Measurements from ENCODE around the gene MS4A14. TPM values are rescaled to one million over a fixed set of nuclear protein-coding genes. Genes with fewer than 3 reads are reported as not detected.

Gene MS4A14
- total and polyA plus RNA-seq, 9 of the 15 experiments (the other 6 are each of a cell fraction or from before 2014, with no cell fraction given), result not detected

- no peak for TF ChIP-seq REST (IDR thresholded peaks at IDR 0.05; ENCODE audit: borderline replicate concordance)
- no peak for TF ChIP-seq REST (CRISPR knock-in tag; IDR thresholded peaks at IDR 0.05; ENCODE audit: low read depth)
- no peak for TF ChIP-seq IRF9 (tag; IDR thresholded peaks at IDR 0.05)
- TF ChIP-seq KDM1A (IDR thresholded peaks at IDR 0.05), result no peak
- TF ChIP-seq ZNF140 (CRISPR knock-in tag; IDR thresholded peaks at IDR 0.05), result no peak
Observed at GRCh38 chr11:60459345-60459744, 63.1 kb downstream of the MS4A14 start (continued).

Other genes with a start within 250 kb of the MS4A14 start
Only the 7 nearest of the 9 such genes appear.
- gene MS4A4A, start 115.8 kb upstream of the MS4A14 start, total RNA-seq (2014; rRNA removed), result 7.4 and 8.2 TPM in 2 replicates
- 10.0 and 10.1 TPM in 2 replicates for gene MS4A4A, start 115.8 kb upstream of the MS4A14 start, total RNA-seq (2014; rRNA removed; fragmentation: Illumina TruSeq; extraction: Trizol)
- 12.0 and 13.1 TPM in 2 replicates for gene MS4A4A, start 115.8 kb upstream of the MS4A14 start, total RNA-seq (2015; rRNA removed; fragmentation: Illumina TruSeq; extraction: Trizol)
- gene MS4A4A, start 115.8 kb upstream of the MS4A14 start, total RNA-seq (2021), result 10.7 and 11.2 TPM in 2 replicates
- 0.77 and 101 TPM in 2 replicates for gene MS4A4A, start 115.8 kb upstream of the MS4A14 start, polyA plus RNA-seq (2011; rRNA removed)
- gene MS4A4A, start 115.8 kb upstream of the MS4A14 start, polyA plus RNA-seq (2014; fragmentation: Illumina TruSeq; extraction: Trizol), result 8.6 and 9.3 TPM in 2 replicates
- 10 to 100 TPM; 40.0 to 41.4 TPM for gene MS4A4A, start 115.8 kb upstream of the MS4A14 start, polyA plus RNA-seq (2014; fragmentation: Nextera tagmentation; extraction: Ambion mirVana)
- 5.8 and 10.0 TPM in 2 replicates for gene MS4A4A, start 115.8 kb upstream of the MS4A14 start, polyA plus RNA-seq (2014; rRNA removed)
- not detected in 2 replicates for gene MS4A6E, start 69.2 kb upstream of the MS4A14 start, total RNA-seq (2014; rRNA removed)
- gene MS4A6E, start 69.2 kb upstream of the MS4A14 start, total RNA-seq (2014; rRNA removed; fragmentation: Illumina TruSeq; extraction: Trizol), result not detected in 2 replicates
- not detected in 2 replicates for gene MS4A6E, start 69.2 kb upstream of the MS4A14 start, total RNA-seq (2015; rRNA removed; fragmentation: Illumina TruSeq; extraction: Trizol)
- gene MS4A6E, start 69.2 kb upstream of the MS4A14 start, total RNA-seq (2021), result not detected in 2 replicates
- gene MS4A6E, start 69.2 kb upstream of the MS4A14 start, polyA plus RNA-seq (2011; rRNA removed), result 0.46 TPM in 1 of 2 replicates, not detected in the other
- gene MS4A6E, start 69.2 kb upstream of the MS4A14 start, polyA plus RNA-seq (2014; fragmentation: Illumina TruSeq; extraction: Trizol), result not detected in 2 replicates
- under 1 TPM; 0.13 to 0.15 TPM for gene MS4A6E, start 69.2 kb upstream of the MS4A14 start, polyA plus RNA-seq (2014; fragmentation: Nextera tagmentation; extraction: Ambion mirVana)
- not detected in 2 replicates for gene MS4A6E, start 69.2 kb upstream of the MS4A14 start, polyA plus RNA-seq (2014; rRNA removed)
- not detected in 2 replicates for gene MS4A7, start 17.9 kb upstream of the MS4A14 start, total RNA-seq (2014; rRNA removed)
- not detected in 2 replicates for gene MS4A7, start 17.9 kb upstream of the MS4A14 start, total RNA-seq (2014; rRNA removed; fragmentation: Illumina TruSeq; extraction: Trizol)
- gene MS4A7, start 17.9 kb upstream of the MS4A14 start, total RNA-seq (2015; rRNA removed; fragmentation: Illumina TruSeq; extraction: Trizol), result not detected in 2 replicates
- gene MS4A7, start 17.9 kb upstream of the MS4A14 start, total RNA-seq (2021), result 0.20 TPM in 1 of 2 replicates, not detected in the other
- not detected in 2 replicates for gene MS4A7, start 17.9 kb upstream of the MS4A14 start, polyA plus RNA-seq (2011; rRNA removed)
- not detected in 2 replicates for gene MS4A7, start 17.9 kb upstream of the MS4A14 start, polyA plus RNA-seq (2014; fragmentation: Illumina TruSeq; extraction: Trizol)
- not detected for gene MS4A7, start 17.9 kb upstream of the MS4A14 start, polyA plus RNA-seq (2014; fragmentation: Nextera tagmentation; extraction: Ambion mirVana)
- gene MS4A7, start 17.9 kb upstream of the MS4A14 start, polyA plus RNA-seq (2014; rRNA removed), result not detected in 2 replicates
- gene MS4A5, start 33.1 kb downstream of the MS4A14 start, total RNA-seq (2014; rRNA removed), result not detected in 2 replicates
- not detected in 2 replicates for gene MS4A5, start 33.1 kb downstream of the MS4A14 start, total RNA-seq (2014; rRNA removed; fragmentation: Illumina TruSeq; extraction: Trizol)
- gene MS4A5, start 33.1 kb downstream of the MS4A14 start, total RNA-seq (2015; rRNA removed; fragmentation: Illumina TruSeq; extraction: Trizol), result not detected in 2 replicates
- gene MS4A5, start 33.1 kb downstream of the MS4A14 start, total RNA-seq (2021), result not detected in 2 replicates
- gene MS4A5, start 33.1 kb downstream of the MS4A14 start, polyA plus RNA-seq (2011; rRNA removed), result not detected in 2 replicates
- not detected in 2 replicates for gene MS4A5, start 33.1 kb downstream of the MS4A14 start, polyA plus RNA-seq (2014; fragmentation: Illumina TruSeq; extraction: Trizol)
- not detected for gene MS4A5, start 33.1 kb downstream of the MS4A14 start, polyA plus RNA-seq (2014; fragmentation: Nextera tagmentation; extraction: Ambion mirVana)
- not detected in 2 replicates for gene MS4A5, start 33.1 kb downstream of the MS4A14 start, polyA plus RNA-seq (2014; rRNA removed)
- not detected in 2 replicates for gene MS4A1, start 59.4 kb downstream of the MS4A14 start, total RNA-seq (2014; rRNA removed)
- not detected in 2 replicates for gene MS4A1, start 59.4 kb downstream of the MS4A14 start, total RNA-seq (2014; rRNA removed; fragmentation: Illumina TruSeq; extraction: Trizol)
- gene MS4A1, start 59.4 kb downstream of the MS4A14 start, total RNA-seq (2015; rRNA removed; fragmentation: Illumina TruSeq; extraction: Trizol), result not detected in 2 replicates
- gene MS4A1, start 59.4 kb downstream of the MS4A14 start, total RNA-seq (2021), result 0.24 and 0.25 TPM in 2 replicates
- not detected in 2 replicates for gene MS4A1, start 59.4 kb downstream of the MS4A14 start, polyA plus RNA-seq (2011; rRNA removed)
- gene MS4A1, start 59.4 kb downstream of the MS4A14 start, polyA plus RNA-seq (2014; fragmentation: Illumina TruSeq; extraction: Trizol), result 0.28 TPM in 1 of 2 replicates, not detected in the other
- under 1 TPM; 0.03 TPM for gene MS4A1, start 59.4 kb downstream of the MS4A14 start, polyA plus RNA-seq (2014; fragmentation: Nextera tagmentation; extraction: Ambion mirVana)
- 0.01 and 0.03 TPM in 2 replicates for gene MS4A1, start 59.4 kb downstream of the MS4A14 start, polyA plus RNA-seq (2014; rRNA removed)
- not detected in 2 replicates for gene MS4A12, start 96.3 kb downstream of the MS4A14 start, total RNA-seq (2014; rRNA removed)
- not detected in 2 replicates for gene MS4A12, start 96.3 kb downstream of the MS4A14 start, total RNA-seq (2014; rRNA removed; fragmentation: Illumina TruSeq; extraction: Trizol)
- gene MS4A12, start 96.3 kb downstream of the MS4A14 start, total RNA-seq (2015; rRNA removed; fragmentation: Illumina TruSeq; extraction: Trizol), result not detected in 2 replicates
- gene MS4A12, start 96.3 kb downstream of the MS4A14 start, total RNA-seq (2021), result not detected in 2 replicates
- not detected in 2 replicates for gene MS4A12, start 96.3 kb downstream of the MS4A14 start, polyA plus RNA-seq (2011; rRNA removed)
- gene MS4A12, start 96.3 kb downstream of the MS4A14 start, polyA plus RNA-seq (2014; fragmentation: Illumina TruSeq; extraction: Trizol), result not detected in 2 replicates
- gene MS4A12, start 96.3 kb downstream of the MS4A14 start, polyA plus RNA-seq (2014; fragmentation: Nextera tagmentation; extraction: Ambion mirVana), result not detected
- not detected in 2 replicates for gene MS4A12, start 96.3 kb downstream of the MS4A14 start, polyA plus RNA-seq (2014; rRNA removed)
- gene MS4A13, start 118.9 kb downstream of the MS4A14 start, total RNA-seq (2014; rRNA removed), result not detected in 2 replicates
- 0.51 TPM in 1 of 2 replicates, not detected in the other for gene MS4A13, start 118.9 kb downstream of the MS4A14 start, total RNA-seq (2014; rRNA removed; fragmentation: Illumina TruSeq; extraction: Trizol)
- gene MS4A13, start 118.9 kb downstream of the MS4A14 start, total RNA-seq (2015; rRNA removed; fragmentation: Illumina TruSeq; extraction: Trizol), result 0.23 TPM in 1 of 2 replicates, not detected in the other
- gene MS4A13, start 118.9 kb downstream of the MS4A14 start, total RNA-seq (2021), result 0.40 TPM in 1 of 2 replicates, not detected in the other
- 0.09 and 0.36 TPM in 2 replicates for gene MS4A13, start 118.9 kb downstream of the MS4A14 start, polyA plus RNA-seq (2011; rRNA removed)
- not detected in 2 replicates for gene MS4A13, start 118.9 kb downstream of the MS4A14 start, polyA plus RNA-seq (2014; fragmentation: Illumina TruSeq; extraction: Trizol)
- under 1 TPM; 0.15 to 0.43 TPM for gene MS4A13, start 118.9 kb downstream of the MS4A14 start, polyA plus RNA-seq (2014; fragmentation: Nextera tagmentation; extraction: Ambion mirVana)
- not detected in 2 replicates for gene MS4A13, start 118.9 kb downstream of the MS4A14 start, polyA plus RNA-seq (2014; rRNA removed)

All from K562 (cell line).